Activated CD8-positive, alpha-beta memory T cell treated with anti-CD3 and anti-CD28 coated beads for 24 hours (primary cell): ENCODE results near the gene RSRP1.
A peak's percentile ranks its signal among the peaks of the same experiment; 100 is the strongest.
"Not testable (repeated sequence)": the region's sequence is repeated elsewhere in the genome, so short reads cannot be mapped to it uniquely, and the experiment has no call there.

Experiments used
- DNase-seq: peaks from one replicate; pipeline ENCODE4 v3.0.0-alpha.2; 2020

The RSRP1 gene

GRCh38 chr1:25256578-25256965, 9.3 kb upstream of the RSRP1 start:
- DNase-seq, result no peak

GRCh38 chr1:25255706-25256577, 8.7 kb upstream of the RSRP1 start:
- DNase-seq, result no peak

GRCh38 chr1:25253911-25254310, 6.7 kb upstream of the RSRP1 start:
- DNase-seq, result no peak

GRCh38 chr1:25247829-25248754, 838 bp upstream of the RSRP1 start:
- no peak for DNase-seq

- no peak for DNase-seq
These were observed 642 bp downstream of the RSRP1 start for GRCh38 chr1:25246600-25247023.

- no peak for DNase-seq
These were observed 1.2 kb downstream of the RSRP1 start for GRCh38 chr1:25245809-25246599.

GRCh38 chr1:25245393-25245792, 1.9 kb downstream of the RSRP1 start:
- no peak for DNase-seq

GRCh38 chr1:25243907-25244306, 3.3 kb downstream of the RSRP1 start:
- DNase-seq, result no peak

GRCh38 chr1:25239681-25240541, 7.3 kb downstream of the RSRP1 start:
- DNase-seq, result peak; percentile 94

- no peak for DNase-seq
These were observed 9.2 kb downstream of the RSRP1 start for GRCh38 chr1:25238046-25238445.

- DNase-seq, result not testable (repeated sequence)
These were observed 11.0 kb downstream of the RSRP1 start for GRCh38 chr1:25236261-25236660.

- not testable (repeated sequence) for DNase-seq
These were observed 11.8 kb downstream of the RSRP1 start for GRCh38 chr1:25235411-25235810.

- DNase-seq, result peak; percentile 74
These were observed 14.1 kb downstream of the RSRP1 start for GRCh38 chr1:25232866-25233784.

GRCh38 chr1:25232027-25232865, 15.0 kb downstream of the RSRP1 start, which contains the start of gene SYF2:
Gene SYF2, minus strand, starts transcription at chr1:25232502. Its CDS starts 35 bp downstream, at chr1:25232467.
- peak; percentile 95 for DNase-seq

GRCh38 chr1:25223471-25223870, 23.8 kb downstream of the RSRP1 start:
- DNase-seq, result no peak

- DNase-seq, result no peak
These were observed 24.6 kb downstream of the RSRP1 start for GRCh38 chr1:25222606-25223005.

- DNase-seq, result no peak
These were observed 26.6 kb downstream of the RSRP1 start for GRCh38 chr1:25220666-25221065.

- DNase-seq, result no peak
These were observed 27.5 kb downstream of the RSRP1 start for GRCh38 chr1:25219661-25220251.

- DNase-seq, result no peak
These were observed 29.5 kb downstream of the RSRP1 start for GRCh38 chr1:25217598-25218232.
